ENCODE results near the gene DLG5.

- no peak for TF ChIP-seq FOSL2 (IDR thresholded peaks at IDR 0.05)
- TF ChIP-seq FOSL2 (CRISPR knock-in tag; IDR thresholded peaks at IDR 0.05), result no peak
- TF ChIP-seq BCL3 (IDR thresholded peaks at IDR 0.05), result no peak
- TF ChIP-seq CTCF (IDR thresholded peaks at IDR 0.05), result no peak
- TF ChIP-seq MAFK (IDR thresholded peaks at IDR 0.05; ENCODE audit: partially characterized antibody), result no peak
- TF ChIP-seq EHMT2 (IDR thresholded peaks at IDR 0.05; ENCODE audit: low read depth), result no peak
- no peak for TF ChIP-seq POLR2A (IDR thresholded peaks at IDR 0.05; ENCODE audit: low read length)
- TF ChIP-seq CEBPB (IDR thresholded peaks at IDR 0.05), result no peak
- no peak for TF ChIP-seq SMC3 (IDR thresholded peaks at IDR 0.05)
- TF ChIP-seq PHF8 (IDR thresholded peaks at IDR 0.05; ENCODE audit: borderline replicate concordance, low read depth), result no peak
- no peak for TF ChIP-seq REST (IDR thresholded peaks at IDR 0.05)
- TF ChIP-seq BHLHE40 (IDR thresholded peaks at IDR 0.05; ENCODE audit: low read depth, low read length), result no peak
- no peak for TF ChIP-seq HMGXB4 (CRISPR knock-in tag; IDR thresholded peaks at IDR 0.05; ENCODE audit: borderline replicate concordance)
Measured at GRCh38 chr10:77800320-77800719, 126.2 kb downstream of the DLG5 start.

Measured in A549 (cell line).